GM21717 (cell line): ENCODE measurements around the gene HS3ST3A1.

Experiments
- ATAC-seq: cut with Tn5 transposase; IDR thresholded peaks from one replicate; pipeline ENCODE4 v1.9.1; 2021; ENCODE audit warnings: mild to moderate bottlenecking, moderate library complexity; ENCODE audit not compliant: unreplicated experiment

Gene HS3ST3A1

DNA sequence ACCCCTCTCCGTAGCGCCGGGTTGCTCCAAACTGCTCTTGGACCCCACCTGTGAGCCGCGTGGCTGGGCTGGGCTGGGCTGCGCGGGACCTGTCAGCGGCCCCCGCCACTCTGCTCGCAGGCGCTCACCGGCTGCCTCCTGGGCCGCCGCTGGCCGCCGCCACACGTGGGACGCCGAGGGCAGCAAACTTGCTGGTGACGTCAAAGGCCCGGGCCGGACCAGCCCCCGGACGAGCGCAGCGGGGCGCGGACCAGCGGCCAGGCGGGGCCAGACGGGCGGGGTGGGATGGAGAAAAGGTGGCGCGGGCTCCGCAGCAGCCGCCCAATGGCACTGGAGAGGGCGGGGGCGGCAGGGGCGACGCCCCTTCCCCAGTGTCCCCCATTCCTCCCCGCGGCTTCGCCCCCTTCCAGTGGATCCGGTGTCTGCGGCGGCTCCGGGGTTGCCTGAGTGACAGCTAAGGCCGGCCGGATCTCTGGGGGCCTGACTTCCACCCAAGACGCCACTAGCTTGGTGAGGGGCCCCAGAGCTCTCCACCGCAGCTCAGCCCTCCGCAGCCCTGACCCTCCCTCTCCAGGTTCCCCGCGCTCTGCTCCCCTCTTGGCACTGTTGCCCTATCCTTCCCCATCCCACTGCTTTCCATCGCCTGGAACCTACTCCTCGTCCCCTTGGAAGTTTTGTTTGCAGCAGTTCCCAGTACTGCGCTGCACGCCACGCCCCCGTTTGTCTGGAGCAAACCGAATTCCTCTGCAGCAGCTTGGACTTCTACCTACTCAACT is at the start of gene HS3ST3A1:
Gene HS3ST3A1 (minus strand): TSS at position 154 of the 776 bp plus-strand sequence. CDS start 800 bp downstream, outside the sequence.
- ATAC-seq = no peak

DNA sequence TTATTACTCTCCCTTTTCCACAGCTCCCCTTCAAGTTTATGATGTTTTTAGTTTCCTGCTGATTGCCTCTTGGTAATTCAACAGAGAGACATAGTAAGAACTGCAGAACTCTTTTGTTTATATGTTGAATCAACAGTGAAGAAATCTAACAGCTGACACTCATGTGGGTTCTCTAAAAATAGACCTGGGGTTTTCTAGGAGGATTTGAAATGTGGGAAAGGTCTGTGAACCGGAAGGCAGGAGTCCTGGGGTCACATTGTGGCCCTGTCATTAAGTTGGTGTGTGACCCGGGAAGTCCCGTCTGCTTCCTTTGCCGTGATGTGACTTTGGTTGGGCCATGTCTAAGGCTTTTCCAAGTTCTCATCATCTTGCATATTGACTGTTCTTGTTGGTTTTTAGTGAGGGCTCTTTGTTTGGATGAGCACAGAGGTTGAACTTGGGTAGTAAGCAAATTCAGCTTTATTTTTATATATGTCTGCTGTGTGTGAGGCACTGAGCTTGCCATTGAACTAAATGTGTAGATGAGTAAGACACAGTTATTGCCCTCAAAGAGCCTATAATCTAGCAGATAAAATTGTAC is 48.5 kb upstream of the HS3ST3A1 start:
- ATAC-seq = no peak

DNA sequence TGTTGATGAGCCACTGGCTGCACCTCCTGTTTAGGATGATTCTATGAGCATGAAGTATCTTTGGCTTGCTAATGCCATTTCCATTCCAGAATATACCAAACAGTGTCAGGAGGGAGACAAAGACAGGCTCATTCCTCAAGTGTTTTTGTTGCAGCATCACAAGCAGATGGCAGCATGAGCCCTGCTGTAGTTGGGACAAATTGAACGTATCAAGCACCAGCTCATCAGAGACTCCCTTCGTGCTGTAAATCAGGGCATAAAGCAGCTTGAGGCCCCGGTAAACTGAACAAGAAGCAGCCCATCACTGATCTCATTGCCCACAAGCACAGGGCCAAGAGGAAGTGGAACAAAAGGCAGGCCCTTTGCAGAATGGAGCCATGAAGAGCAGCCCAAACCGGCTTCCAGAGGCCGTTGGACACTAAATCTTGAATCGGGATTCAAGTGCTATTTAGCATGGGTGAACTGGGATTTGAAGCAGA is 45.9 kb upstream of the HS3ST3A1 start:
- no peak for ATAC-seq

DNA sequence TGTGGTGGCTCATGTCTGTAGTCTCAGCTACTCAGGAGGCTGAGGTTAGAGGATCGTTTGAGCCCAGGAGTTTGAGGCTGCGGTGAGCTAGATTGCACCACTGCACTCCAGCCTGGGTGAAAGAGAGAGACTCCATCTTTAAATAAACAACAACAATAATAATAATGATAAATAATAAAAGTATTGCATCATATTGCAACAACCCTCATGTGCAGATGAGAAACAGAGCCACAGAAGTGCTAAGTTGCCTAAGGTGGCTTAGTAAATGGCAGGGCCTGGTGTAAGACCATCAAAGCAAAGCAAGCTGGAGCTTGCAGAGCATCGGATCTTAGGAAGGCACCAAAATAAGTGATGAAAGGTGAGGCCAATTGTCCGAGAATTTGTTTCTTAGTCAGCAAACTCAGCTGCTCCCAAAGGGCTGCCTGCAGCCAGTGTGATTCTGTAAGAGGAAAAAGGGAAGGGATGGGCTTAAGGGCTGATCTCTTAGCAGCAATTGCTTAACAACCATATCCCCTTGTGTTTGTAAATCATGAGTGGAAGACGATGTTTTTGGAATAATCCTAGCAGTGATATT is 45.3 kb upstream of the HS3ST3A1 start:
- ATAC-seq = no peak

DNA sequence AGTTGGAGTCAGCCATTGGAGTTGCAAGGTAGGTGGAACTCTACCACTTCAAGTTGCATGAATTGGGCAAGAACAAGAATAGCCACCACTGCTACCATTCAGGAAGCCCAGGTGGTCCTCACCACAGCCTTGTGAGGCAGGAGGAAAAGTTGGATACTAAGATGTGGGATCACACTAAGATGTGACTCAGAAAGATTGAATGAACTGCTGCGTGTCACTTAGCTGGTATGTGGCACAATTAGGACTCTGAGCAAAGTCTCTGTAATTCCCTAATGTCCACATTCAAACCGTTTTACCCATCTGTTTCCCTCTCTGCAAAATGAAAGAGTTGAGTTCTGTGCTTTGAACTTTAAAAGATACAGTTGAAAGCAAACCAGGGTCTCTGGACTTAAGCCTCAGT is 44.7 kb upstream of the HS3ST3A1 start:
- ATAC-seq = no peak

DNA sequence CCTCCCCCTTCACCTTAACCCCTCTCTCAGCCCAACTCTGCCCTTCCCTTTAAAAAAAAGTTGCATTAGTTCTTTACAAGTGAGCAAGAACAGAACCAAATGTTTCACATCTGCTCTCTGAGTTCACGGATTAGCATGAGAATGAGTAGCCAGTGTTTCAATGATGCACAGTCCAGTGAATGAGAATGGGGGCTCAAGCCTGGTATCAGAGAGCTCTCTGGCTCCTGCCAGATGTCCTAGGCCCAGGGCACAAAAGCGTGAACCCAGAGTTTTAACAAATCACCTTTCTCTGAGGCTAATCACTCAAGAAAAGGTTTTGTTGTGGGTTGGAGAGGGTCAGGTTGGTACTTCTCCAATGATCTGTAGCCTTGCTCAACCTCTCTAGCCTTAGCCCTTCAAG is 41.5 kb upstream of the HS3ST3A1 start:
- ATAC-seq = no peak

DNA sequence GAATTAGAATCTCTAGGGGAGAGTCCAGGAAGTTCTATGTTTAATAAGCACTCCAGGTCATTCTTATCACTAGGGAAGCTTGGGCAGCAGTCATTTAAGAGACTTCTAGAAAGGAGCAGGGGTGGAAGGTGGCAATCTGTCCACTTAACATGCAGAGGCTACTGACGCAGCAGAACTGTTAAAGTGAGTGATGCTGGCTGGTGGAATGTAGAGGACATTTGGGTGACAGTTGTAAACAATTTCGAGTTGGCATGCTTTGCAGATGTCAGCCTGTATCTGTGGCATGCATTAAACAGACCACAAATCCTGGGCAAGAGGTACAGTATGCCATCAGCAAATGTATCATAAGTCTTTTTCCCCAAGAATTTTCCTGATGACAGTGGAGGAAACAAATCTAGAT is 40.5 kb upstream of the HS3ST3A1 start:
- no peak for ATAC-seq

DNA sequence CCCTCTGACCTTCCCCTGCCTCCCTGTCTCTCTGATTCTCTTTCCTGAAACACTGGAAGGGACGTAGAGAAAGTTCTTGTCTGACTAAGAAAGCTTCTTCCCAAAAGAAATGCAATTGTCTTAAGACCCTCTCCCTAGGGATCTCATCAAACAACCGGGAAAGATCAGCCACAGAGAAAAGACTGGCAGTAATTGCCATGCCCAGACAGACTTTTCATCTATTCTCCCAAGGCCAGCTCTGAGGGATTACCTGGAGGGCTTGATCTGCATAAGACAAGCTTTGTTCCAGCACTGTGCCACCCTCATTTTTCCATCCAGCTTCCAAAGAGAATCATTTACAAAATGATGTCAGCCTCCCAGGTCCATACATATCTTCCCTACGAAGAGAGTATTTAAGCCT is 38.8 kb upstream of the HS3ST3A1 start:
- ATAC-seq = no peak

DNA sequence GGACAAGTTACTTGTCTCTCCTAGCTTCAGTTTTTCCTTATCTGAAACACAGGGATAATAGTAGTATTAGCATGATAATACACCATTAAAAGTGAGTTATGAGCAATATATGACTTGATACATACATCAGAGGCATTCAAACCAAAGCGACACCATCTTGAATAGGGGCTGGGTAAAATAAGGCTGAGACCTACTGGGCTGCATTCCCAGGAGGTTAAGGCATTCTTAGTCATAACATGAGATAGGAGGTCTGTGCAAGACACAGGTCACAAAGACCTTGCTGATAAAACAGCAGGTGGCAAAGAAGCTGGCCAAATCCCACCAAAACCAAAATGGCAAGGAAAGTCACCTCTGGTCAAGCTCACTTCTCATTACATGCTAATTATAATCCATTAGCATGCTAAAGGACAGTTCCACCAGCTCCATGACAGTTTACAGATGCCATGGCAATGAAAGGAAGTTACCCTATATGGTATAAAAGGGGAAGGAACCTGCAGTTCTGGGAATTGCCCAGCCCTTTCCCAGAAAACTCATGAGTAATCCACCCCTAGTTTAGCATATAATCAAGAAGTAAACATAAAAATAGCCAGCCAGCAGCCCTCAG is 37.2 kb upstream of the HS3ST3A1 start:
- no peak for ATAC-seq

DNA sequence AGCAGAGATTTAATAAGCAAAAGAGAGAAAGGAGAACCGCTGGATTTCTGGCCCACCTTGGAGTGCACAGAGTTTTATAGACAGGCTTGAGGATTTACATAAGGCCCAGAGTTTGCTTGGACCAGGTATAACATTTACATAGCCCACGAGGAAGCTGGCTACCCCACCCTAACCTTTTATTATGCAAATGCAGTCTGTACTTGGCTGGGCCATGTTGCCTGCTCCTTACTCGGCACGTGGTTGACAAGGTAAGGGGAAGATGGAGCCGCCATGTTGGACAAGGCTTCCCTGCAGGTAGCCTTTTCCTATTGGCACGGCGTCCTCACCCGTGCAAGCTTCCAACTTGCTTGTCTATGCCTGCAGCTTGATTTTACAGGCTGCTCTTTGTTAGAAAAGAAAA is 35.2 kb upstream of the HS3ST3A1 start:
- ATAC-seq = no peak

DNA sequence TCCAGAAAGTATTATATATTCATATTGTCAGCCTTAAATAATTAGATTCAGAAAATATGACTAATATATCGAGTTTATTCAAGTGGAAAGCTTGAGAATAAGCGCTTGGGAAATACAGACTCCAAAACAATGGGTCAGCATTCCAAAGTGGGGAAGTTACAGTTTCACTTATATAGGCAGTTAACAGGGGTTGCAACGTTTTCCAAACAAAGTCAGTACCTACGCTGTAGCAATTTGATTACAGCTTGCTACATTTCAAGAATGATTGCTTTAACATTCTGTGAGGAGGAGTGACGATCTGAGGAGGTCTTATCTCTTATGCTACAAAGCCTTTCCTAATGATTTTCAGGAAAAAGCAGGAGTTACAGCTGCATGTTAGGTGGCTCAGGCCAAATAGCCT is 34.2 kb upstream of the HS3ST3A1 start:
- ATAC-seq = no peak

DNA sequence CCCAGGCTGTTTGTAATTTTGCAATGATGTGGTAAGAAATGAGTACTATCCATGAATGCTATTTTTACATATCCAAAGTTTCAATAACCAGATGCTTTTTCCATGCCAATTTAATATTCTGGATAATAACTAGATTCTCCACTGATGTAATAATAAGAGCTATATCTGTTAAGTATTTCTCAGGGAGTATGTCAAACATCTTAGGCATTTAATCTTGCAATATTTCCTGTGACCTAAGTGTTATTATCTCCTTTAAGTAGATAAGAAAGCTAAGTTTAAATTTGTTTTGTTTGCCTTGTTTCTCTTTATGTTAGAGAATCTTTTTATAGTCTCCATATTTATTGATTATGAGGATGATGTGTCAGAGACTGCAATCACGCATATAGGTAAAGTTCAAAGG is 32.3 kb upstream of the HS3ST3A1 start:
- ATAC-seq = no peak

DNA sequence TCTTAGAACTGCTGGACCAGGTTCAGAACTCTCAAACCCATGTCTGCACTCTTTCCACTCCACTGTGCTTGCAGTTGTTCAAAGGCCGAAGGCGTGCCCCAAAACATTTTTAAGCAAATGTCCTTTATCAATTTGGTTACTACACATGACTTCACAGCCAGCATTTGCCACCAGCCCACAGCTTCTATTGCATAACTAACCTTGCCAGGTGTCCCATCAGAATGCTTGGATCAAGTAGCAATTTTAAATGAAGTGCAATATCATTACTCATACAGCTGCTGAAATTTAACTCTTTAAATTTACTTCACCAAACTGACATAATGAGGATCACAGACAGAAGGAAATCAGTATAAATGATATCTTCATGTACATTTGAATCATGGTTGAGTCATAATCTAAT is 29.8 kb upstream of the HS3ST3A1 start:
- no peak for ATAC-seq

DNA sequence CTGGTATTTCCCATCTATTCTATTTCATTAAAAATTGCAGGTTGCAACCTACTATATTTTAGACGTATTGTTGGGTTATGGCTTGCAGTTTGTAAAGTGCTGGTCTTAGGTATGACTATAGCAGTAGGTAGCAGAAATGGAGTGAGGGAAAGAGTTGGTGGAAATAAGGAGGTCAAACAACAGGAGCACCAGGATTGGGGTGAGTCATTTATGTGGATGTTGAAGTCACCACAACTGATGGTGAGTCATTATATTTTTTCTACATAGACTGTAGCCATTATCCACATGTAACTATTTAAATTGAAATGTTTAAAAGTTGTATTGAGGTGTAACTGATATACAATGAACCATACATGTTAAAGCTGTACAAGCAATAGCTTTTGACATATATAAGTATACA is 25.0 kb upstream of the HS3ST3A1 start:
- ATAC-seq = no peak

DNA sequence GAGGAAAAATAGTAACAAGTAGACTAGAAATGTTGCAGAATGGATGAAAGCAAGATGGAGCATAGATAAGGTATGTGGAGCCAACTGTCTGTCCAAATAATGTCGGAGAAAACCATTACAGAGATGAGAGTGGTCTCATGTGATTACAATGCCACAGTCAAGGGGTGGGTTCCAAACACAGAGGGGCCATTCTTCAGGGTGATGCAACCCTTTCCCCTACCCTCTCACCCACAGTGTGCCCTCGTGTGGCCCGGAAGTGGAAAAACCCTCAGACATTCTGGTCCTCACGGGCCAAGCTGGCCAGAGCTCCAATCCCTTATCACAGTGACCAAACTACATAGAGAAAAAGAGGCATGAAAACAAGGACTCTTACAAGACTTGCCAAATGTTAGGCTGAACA is 17.7 kb upstream of the HS3ST3A1 start:
- ATAC-seq = no peak

DNA sequence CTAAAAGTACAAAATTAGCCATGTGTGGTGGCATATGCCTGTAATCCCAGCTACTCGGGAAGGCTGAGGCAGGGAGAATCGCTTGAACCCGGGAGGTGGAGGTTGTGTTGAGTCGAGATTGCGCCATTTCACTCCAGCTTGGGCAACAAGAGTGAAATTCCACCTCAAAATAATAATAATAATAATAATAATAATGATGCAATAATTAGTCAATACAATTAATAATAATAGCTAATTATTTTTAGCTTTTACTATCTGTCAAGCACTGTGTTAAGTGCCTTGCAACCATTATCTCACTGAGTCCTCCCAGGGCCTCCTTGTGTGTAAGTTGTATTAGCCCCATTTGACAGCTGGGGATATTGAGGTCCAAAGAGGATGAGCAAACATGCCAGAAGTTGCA is 14.3 kb upstream of the HS3ST3A1 start:
- no peak for ATAC-seq

DNA sequence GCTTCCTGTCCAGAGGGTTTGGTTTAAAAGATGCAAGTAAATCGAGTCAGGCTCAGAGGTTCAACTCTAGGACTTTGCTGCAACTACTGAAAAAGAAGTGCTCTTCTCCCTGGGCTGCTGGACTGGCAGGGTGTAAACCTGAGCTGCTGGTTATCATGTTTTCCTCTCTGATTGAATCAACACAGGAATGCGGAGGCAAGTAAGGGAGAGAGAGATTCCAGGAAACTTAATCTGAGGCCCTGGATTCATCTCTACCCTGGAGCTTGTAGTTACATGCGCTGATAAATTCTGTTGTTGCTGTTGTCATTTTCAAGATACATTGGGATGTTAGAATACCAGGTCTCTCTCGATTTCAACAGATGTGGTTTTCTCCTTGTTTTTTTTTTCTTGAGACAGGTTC is 8.2 kb upstream of the HS3ST3A1 start:
- no peak for ATAC-seq

DNA sequence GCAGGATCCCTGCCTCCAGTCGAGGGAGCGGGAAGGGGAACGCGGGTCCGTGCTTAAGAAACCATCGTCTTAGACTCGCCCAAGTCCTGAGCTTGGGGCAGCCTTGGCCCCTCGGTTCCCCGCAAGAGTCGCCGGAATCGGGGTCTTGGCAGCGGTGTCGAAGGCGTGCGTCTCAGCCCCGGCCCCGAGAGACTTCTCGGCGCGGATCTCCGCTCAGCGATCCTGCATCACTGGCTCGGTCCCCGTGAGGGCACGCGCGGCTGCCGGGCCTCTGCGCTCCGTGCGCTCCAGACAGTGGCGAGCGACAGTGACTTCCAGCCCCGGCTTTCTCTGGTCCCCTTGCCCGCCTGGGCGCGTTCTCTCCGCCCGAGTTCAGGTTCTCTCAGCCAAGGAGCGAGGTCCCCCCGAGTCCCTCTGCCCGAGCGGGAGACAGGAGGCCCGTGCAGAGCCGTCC is 380 bp downstream of the HS3ST3A1 start:
- no peak for ATAC-seq

DNA sequence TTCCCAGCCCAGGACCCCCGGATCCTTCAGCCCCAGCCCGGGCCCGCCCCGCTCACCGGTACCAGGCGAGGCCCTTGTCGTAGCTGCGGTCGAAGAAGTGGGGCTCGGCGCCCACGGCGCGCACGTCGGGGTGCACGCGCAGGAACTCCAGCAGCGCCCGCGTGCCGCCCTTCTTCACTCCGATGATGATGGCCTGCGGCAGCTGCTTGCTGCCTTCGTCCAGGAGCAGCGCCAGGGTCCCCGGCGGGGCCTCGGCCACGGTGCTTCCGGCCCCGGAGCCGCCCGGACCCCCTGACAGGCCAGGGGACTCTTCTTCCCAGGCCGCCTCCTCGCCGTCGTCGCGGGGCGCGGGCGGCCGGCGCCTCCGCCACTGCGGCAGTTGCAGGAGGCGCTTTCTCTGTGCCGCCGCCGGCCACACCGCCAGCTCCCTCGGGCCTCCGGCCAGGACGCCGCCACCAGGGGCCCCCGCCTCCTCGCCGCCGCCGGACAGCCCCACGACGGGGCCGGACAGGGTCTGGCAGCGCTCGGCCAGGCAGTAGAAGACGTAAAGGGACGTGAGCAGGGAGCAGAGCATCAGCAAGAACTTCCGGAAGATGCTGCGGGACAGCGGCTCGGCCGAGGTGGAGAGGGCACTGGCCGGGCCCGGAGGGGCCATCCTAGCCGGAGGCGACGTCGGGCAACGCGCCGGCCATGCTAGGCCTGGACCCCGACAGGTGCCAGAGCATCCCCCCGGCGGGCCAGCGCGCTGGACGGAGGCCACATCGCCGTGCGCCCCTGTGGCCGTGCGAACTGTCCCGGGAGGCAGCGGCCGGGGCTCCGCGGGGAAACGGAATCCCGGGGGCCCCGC is 1.0 kb downstream of the HS3ST3A1 start:
- ATAC-seq = no peak

DNA sequence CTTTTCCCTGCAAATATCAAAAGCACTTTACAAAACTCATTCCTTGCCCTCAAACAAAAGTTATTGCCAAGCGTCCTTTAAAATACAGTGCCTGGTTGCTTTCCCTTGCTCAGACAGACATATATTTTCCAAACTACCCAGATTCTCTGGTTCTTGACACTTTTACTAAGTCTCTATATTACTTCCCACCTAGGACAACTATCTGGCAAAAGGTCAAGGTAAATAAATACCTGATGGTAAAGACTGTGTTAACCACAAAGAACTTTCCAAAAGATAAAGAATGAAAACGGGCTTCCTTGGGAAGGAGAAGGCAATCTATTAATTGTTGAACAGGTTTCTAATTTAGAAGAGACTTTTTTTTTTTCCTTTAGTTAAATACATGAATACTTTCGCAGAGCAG is 1.9 kb downstream of the HS3ST3A1 start:
- ATAC-seq = no peak

DNA sequence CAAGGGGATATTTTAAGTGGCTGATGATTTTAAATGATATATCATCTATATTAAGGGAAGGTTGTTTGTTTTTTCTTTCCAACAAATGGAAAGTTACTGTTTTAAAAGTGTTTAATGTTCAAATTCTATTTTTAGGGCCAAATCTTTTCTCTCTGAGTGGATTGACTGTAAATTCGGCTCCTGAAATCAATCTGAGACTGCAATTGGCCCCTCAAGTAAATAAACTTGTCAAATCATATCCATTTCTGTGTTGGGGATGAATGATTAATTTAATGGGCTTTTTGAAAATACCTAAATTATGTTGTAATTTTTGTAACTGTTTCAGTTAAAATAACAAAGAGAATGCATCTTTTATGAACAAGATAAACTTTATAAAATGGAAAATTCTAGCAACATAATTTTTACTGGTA is 2.6 kb downstream of the HS3ST3A1 start:
- ATAC-seq = no peak
